GM18861 (cell line): ENCODE measurements around the gene XPC.

Experiments
- ATAC-seq: cut with Tn5 transposase; IDR thresholded peaks from one replicate; pipeline ENCODE4 v1.9.1; 2021; ENCODE audit not compliant: unreplicated experiment

XPC gene

DNA sequence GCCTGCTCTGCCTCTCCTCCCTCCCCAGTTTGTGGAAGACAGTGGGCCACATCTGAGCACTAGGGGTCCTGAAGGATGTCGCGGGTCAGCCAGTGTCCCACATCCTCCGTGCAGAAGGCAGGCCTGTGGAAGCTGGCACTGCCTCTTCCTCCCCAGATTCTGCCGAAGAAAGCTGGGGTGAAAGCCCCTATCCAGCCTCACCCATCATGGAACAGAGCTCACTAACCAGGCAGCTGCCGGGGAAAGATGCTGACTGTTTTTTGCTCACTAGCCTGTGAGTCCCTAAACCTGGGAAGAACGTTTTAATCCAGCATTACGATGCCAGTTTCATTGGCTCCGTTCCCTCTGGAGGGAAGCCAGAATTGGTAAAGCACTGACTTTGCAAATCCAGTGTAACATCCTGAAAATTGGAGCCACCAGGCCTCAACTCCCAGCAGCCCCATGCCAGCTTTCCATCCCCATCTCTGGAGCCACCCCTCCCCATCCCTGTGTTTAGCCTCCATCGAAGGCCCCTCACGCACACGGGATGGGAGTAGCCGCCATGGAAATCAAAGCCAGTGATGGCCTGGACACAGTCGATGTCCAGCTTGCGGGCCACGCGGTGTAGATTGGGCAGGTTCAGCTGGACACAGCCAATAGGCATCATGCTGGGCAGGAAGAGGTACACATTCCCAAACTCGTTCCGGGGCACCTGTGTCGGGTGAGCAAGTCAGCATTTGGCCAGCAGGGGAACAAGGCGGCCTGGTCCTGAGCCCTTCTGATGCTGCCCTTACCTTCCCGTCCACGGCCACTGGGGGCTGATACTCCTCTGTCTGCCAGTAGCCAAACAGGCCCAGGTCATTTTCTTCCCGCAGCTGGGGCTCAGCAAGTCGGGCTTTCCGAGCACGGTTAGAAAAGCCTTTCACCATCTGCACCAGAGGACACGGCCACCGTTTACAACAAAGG is 30.1 kb downstream of the XPC start:
- ATAC-seq = no peak

DNA sequence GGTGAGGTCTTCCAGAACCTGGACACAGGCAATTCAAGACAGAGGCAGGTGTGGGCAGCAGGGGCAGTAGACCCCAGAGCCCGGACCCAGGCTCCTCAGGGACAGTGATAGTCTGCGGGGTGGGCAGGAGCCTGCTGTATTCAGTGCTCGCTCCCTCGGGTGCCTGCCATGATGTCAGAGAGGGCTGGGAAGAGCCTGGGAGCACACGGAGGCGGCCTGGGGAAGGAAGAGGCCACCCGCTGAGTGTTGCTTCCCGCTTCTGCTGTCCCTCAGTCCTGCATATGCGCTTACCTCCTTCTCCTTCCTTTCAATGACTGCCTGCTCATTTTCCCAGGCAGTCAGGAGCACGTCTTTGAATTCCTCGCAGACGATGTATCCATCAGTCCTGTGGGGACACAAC is 30.8 kb downstream of the XPC start:
- ATAC-seq = no peak

DNA sequence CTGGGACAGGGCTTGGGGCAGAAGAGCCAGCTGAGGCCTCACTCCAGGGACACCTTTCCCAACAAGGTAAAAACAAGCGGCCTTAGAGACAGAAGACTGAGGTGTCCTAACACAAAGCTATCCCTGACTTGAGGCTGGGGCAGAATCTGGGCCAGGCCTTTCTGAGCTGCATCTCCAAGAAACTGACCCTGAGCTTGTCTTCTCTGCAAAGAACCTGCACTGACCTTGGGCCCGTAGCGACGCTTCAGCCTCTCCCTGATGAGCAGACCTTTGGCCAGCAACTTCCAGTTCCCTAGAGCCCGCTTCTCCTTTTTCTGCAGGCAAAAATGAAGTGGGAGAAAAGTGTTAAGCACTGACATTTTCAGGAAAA is 31.4 kb downstream of the XPC start:
- ATAC-seq = no peak

DNA sequence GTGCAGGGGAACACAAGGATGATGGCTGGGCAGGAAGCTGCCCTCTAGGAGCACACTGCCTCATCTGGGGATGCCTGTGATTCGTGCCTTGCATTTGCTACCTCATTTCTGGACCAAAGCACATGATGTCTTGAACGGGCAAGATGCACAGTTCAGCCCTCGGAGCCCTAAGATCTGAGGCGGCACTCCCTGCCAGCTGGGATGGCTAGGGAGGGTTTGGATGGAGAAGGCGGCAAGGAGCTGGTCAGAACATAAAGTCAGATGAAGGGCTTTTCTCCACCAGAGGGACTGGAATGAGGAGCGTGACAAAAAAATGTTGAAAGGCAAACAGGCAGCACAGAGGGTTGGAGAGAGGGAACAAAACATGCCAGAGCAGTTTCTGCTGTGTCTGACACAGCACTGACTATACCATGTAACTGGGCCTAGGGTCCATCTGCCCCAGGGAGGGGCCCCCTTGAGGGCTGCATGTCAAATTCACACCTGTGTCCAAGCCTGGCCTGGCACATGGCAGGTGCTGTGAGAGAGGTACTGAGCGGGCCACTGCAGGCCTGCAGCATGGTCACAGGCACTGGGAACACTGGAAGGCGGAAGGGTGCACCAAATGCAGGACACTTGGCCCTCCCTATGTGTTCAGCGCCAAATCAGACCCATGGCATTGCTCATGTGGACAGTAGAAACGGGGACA is 31.9 kb downstream of the XPC start:
- ATAC-seq = no peak

DNA sequence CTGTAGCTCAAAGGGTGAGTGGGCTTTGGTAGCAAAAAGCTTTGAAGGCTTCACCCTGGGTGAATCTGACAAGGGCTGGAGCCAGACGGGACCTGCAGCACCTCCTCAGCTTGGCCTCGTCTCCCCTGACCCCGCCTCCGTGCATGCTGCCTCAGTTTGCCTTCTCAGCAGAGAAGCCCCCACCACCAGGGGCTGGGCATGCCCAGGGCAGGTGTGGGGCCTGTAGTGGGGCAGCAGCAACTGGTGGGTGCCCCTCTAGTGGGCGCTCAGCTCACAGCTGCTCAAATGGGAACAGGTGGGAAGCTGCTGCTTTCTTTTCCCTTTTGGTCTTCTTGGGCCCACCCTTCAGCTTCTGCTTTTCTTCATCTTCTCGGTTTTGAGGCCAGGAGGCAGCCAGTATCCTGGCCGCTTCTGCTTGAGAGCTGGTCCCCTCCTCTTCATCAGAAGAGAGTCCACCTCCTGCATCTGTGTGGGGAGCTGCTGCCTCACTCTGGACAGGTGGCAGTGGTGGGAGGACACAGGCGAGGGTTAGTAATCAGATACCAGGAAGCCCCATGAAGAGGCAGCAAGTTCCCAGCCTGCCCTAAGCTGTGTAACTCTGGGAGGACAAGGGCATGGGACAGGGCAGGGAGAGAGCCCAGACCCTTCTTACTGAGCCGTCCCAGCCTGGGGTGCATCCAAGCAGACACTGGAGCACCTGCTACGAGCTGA is 32.6 kb downstream of the XPC start:
- ATAC-seq = no peak

DNA sequence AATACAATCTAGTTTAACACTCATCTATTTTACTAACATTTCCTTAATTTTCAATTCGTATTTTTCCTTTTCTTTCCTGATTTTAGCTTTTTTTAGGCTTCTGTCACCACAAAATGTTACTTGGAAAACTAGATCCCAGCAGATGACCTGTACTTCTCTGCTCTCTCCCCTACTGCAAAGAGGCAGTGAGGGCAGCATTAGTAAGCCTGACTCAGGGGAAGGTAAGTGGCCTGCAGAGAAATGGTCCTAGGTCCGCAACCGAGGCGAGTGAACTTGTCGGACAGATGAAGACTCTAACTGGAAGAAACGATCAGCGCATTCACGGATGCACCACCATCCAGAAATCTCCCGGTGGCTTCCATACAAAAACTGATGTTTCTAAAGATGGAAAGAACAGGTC is 33.2 kb downstream of the XPC start:
- no peak for ATAC-seq

DNA sequence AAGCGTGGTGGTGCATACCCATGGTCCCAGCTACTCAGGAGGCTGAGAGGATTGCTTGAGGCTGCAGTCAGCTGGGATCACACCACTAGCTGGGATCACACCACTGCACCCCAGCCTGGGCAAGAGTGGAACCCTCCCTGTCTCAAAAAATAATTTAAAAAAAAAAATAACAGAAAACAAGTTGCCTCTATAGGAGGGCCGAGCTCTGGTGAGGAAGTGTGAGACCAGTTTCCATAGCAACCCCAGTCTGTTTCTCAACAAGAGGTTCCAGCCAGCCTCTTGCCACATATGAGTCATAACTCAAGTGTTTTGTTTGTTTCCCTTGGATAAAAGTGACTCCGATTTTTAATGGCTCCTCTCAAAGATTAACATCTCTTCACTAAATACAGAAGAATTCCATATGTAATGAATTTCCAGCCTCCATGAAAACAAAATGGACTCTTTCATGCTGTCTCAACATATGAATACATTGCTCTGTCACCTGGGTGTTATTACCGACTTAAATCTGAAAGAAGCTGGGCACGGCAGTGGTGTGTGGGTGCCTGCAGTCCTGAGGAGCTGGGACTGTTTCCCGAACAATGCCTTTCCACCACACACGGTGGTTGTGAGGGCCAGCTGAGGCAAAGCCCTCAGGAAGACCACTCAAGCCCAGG is 33.9 kb downstream of the XPC start:
- ATAC-seq = peak; percentile 90

DNA sequence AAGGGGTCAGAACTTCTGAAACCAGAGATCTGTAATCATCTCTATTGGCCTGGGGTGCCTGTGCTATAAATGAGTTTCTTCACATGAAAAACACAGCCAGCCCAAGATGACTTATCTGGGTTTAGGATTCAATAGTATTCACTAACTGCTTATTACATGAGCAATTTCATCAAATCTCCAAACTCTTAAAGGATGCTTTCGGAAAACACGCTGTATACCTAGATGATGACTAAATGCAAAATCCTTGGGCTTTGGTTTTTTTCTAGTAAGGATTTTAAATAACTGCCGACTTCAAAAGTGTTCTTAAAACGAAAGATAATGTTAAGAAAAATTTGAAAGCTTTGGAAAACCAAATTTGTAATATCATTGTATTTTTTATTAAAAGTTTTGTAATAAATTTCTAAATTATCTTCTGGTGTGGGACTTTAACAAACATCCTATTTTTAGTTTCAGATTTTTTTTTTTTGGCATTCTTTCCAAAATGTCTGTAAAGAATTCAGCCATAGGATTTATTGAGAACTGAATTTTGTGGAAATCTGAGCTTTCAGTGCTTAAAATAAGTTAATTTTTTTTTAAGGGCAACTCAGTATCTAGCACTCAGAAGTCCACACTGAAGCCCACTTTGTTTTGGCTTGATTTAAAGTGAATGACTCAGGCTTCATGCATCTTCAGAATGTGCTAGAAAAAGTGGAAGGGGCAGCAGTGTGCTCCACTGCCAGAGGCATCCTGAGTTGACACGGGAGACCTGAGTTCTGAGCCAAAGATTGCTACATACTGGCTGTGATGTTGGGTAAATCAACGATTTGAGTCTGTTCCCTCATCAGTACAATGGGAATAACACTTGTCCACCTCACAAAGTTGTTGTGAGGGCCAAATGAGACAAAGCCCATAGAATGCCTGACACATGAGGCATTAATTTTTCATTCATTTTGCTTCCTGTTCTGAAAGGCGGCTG is 34.9 kb downstream of the XPC start:
- ATAC-seq = no peak

DNA sequence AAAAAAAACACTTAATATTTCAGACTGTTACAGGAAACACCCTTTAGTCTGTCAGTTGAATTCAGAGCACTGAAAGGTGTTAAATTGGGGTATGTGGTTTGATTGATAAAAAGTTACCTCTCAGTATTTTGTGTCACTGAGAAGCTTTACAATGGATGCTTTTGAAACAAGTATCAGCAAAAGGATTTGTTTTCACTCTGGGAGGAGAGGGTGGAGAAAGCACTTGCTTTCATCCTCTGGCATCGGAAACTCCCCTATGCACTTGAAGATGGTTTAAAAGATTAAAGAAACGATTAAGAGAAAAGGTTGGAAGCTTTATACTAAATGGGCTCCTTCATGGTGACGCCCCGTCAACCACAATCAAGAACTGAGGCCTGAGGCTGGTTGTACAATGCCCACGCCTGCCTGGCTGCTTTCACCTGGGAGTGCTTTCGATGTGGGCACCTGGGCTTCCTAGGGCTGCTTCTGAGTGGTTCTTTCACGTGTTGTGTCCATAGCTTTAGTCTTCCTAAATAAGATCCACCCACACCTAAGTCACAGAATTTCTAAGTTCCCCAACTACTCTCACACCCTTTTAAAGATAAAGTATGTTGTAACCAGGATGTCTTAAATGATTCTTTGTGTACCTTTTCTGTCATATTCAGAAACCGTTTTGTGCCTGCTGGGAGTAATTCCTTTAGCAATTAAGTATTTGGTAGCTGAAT is 35.7 kb downstream of the XPC start:
- ATAC-seq = no peak

DNA sequence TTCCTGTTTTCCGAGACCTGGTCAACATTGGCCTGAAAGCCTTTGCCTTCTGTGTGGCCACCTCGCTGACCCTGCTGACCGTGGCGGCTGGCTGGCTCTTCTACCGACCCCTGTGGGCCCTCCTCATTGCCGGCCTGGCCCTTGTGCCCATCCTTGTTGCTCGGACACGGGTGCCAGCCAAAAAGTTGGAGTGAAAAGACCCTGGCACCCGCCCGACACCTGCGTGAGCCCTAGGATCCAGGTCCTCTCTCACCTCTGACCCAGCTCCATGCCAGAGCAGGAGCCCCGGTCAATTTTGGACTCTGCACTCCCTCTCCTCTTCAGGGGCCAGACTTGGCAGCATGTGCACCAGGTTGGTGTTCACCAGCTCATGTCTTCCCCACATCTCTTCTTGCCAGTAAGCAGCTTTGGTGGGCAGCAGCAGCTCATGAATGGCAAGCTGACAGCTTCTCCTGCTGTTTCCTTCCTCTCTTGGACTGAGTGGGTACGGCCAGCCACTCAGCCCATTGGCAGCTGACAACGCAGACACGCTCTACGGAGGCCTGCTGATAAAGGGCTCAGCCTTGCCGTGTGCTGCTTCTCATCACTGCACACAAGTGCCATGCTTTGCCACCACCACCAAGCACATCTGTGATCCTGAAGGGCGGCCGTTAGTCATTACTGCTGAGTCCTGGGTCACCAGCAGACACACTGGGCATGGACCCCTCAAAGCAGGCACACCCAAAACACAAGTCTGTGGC is 36.6 kb downstream of the XPC start:
- ATAC-seq = no peak

DNA sequence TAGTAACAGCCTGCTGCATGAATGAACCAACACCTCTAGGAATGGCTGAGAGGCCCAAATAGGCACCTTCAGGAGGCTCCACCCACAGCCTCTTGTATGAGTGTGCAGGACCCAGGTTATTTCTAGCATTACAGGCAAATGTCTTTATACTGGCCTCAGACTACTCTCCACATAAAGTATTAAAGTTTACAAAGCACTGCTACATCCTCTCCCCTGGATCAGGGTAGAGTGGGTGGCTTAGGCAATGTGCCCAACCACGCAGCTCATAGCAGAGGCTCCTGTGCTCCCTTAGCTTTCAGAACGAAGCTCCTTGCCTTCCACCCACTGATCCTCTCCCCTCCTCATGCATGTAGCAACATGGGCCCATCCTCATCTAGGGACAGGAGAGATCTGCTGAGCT is 37.3 kb downstream of the XPC start:
- ATAC-seq = no peak

DNA sequence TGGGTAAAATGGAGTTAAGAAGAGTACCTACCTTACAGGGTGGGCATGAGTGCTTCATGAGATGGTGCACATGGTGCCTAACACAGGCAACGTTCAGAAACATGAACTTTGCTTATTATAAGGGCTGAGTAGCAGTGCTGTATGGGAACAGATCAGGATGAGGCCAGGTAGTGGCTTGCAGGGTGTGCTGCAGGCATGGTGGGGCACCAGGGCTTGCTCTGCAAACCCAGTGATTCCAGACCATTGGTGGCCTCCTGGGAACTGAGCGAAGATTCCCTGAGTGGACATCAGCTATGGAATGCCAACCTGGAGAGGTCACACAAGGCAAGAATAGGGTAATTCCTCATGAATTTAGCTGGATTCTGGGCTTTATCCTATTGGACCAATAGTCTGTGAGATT is 37.7 kb downstream of the XPC start:
- ATAC-seq = no peak

DNA sequence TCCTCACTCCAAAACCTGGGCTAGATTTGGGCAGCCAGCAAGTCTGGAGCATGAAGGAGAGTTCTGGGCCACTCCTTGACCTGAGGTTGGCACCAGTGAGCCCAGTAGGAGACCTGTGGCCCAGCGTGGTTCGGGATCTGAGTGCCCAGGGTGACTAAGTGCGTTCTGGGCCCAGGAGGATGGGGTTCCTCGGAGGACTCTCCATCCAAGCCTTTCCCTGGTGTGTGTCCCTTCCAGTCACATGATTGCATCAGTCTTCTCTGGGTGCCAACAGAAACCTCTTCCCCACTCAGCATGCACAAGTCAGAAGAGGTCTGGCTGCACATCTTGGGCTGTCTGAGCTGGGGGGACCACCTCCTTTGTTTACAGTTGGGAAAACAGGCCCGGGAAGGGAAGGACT is 38.6 kb downstream of the XPC start:
- ATAC-seq = no peak

DNA sequence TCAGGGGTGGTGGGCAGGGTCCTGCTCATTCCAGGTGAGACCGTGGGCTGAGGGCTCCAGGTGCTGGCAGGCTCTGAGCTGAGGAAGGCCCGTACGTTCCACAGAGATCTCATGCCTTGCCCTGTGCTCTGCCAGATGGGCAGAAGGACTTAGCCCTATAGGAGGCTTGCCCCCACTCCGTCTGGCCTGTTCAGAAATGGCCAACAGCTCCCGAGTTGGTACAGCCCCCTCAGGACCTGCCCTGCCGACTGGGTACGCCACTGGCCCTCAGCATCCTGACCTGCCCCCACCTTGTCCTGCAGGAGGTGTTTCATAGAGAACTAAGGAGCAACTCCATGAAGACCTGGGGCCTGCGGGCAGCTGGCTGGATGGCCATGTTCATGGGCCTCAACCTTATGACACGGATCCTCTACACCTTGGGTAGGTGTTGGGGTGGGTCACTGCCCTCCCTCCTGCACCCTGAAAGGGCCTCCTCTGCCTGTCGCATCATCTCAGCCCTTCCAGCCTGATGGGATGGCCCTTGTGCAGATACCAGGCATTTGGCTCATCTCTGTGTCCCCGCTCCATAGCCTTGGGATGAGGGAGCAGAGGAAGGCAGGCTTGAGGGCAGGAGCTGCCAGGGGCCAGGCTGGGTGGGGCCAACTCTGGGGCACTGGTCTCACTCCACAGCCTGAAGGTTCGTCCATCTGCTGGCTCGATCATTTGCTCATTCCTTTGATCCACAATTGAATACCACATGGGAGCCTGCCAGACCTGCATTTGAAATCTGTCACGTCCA is 39.3 kb downstream of the XPC start:
- no peak for ATAC-seq

DNA sequence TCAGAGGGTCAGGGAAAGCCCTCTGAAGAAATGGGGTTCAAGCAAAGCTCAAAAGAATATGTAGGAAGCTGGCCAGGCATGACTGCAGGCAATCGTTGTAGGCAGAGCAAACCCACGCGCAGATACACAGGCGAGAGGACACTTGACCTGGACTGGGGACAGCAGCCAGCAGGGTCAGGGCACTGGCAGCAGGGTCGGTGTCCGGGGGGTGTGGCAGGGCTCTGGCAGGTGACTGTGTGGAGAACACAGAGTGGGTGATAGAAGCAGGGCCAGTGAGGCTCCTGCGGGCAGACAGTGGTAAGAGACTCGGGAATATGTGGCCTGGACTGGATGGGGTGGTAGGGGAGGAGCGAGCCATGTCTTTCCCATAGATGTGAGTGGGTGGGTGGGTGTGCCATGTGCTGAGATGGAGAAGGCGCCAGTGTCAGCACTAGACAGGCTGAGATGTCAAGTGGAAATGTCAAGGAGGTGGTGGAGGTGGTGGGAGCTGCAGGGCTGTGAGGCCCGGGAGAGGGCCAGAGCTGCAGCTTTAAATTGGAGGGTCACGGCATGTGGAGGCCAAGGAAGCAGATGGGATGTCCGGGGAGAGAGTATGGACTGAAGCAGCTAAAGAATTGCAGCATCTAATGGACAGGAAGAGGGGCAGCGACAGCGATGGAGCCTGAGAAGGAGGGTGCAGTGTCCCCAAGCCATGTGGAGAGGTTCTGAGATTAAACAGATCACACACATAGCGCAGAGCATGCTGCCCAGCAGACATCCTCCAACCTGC is 40.1 kb downstream of the XPC start:
- no peak for ATAC-seq

DNA sequence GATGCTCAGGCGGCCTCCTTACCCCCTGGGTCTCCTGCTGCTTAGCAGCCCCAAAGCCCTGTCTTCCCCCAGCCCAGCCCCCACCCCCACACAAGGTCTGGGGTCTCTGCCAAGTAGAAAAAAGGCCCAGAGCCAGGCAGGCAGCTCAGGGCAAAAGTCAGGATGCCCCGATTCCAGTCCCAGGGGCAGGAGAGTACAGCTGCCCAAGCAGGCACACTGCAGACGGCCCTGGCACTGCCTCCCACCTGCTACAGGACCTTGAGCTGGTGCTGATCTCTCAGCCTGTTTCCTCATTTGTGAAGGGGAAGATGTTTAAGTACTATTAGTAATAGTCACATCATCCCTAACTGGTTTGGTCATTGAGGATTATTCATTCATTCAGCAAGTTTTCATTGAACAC is 41.0 kb downstream of the XPC start:
- no peak for ATAC-seq

DNA sequence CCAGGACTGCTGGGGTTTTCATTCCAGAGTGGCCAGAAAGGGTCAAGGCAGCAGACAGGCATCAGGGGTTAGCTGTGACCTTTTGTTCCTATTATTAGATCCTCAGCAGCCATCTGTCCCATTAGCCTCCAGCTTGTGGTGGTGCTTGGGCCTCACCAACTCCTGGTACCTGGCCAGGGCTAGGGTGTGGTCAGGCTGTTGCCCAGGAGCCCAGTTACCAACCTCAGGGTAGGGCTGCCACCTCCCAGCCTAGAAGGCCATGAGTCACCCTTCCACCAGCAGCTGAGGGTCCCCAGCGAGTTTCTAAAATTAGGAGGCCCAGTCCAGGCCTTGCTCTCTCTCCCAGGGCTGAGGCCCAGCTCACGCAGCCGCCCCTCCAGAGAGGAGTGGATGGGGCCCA is 41.4 kb downstream of the XPC start:
- no peak for ATAC-seq
